GM12878 (cell line): ENCODE results near the gene MRPS15. TPM values are rescaled to one million over a fixed set of nuclear protein-coding genes. Genes with fewer than 3 reads are reported as not detected.

ENCODE experiments used
- ATAC-seq: fragments of 200-7000 bp; cut with Tn5 transposase; 3 replicates; pipeline ENCODE4 v1.9.1; 2020; ENCODE audit warnings: mild to moderate bottlenecking, moderate library complexity
- BruUV-seq: library from RNA; stranded (reverse); fragments of 400-500 nt; replicated peaks from 2 replicates; lab custom pipeline; 2021; lab: Mats Ljungman, UMichigan
- CTCF ChIA-PET: fragments of 300-600 bp; sonication (Branson Sonifier 250); formaldehyde crosslinking; extraction: SDS; loops from one replicate; lab custom pipeline; 2021; ENCODE audit warnings: inconsistent platforms; lab: Yijun Ruan, JAX
- POLR2A ChIA-PET: fragments of 350-600 bp; formaldehyde crosslinking; extraction: SDS; loops from one replicate; lab custom pipeline; 2021; ENCODE audit warnings: inconsistent platforms; lab: Charles Lee
- RAD21 ChIA-PET: fragments of 300-600 bp; sonication (Branson Sonifier 250); formaldehyde crosslinking; loops from one replicate; lab custom pipeline; 2023; ENCODE audit warnings: antibody characterized with exemption; ENCODE audit not compliant: unreplicated experiment; lab: Charles Lee
- SMC1A ChIA-PET: fragments of 300-600 bp; sonication (Branson Sonifier 250); formaldehyde crosslinking; loops from one replicate; lab custom pipeline; 2023; ENCODE audit not compliant: unreplicated experiment, uncharacterized antibody; lab: Charles Lee
- DNase-seq: peaks from one replicate; pipeline ENCODE4 v3.0.0-alpha.2; 2011; ENCODE audit warnings: low read depth, low spot score
- FAIRE-seq: peaks from 3 replicates; lab custom pipeline; 2011; peaks lifted over from hg19 to GRCh38; lab: Jason Lieb, UNC
- H2AFZ ChIP-seq: 2 replicates; pipeline ENCODE4 v1.6.0; 2011; ENCODE audit warnings: low read depth, low read length, control low read depth; ENCODE audit not compliant: control insufficient read depth
- H3K27ac ChIP-seq: 2 replicates; pipeline ENCODE4 v1.5.1; 2011; ENCODE audit warnings: control low read depth; ENCODE audit not compliant: control insufficient read depth, insufficient read depth
- H3K27me3 ChIP-seq, 2 experiments: replicated peaks in 1 of 2; 2 replicates each; pipeline versions ENCODE4 v1.6.0 to v1.6.1; 2011; ENCODE audit warnings: low read length in 1 of 2; ENCODE audit not compliant: control insufficient read depth in 2 of 2, insufficient read depth in 2 of 2
- H3K36me3 ChIP-seq, 2 experiments: 2 replicates each; pipeline ENCODE4 v1.5.1; 2011; ENCODE audit warnings: low read length in 1 of 2; ENCODE audit not compliant: control insufficient read depth in 2 of 2, insufficient read depth in 2 of 2
- H3K4me1 ChIP-seq: 2 replicates; pipeline ENCODE4 v1.6.1; 2011; ENCODE audit warnings: mild to moderate bottlenecking, low read length, moderate library complexity, mixed read lengths; ENCODE audit not compliant: control insufficient read depth, insufficient read depth
- H3K4me2 ChIP-seq: 2 replicates; pipeline ENCODE4 v1.6.0; 2011; ENCODE audit warnings: control low read depth; ENCODE audit not compliant: control insufficient read depth, insufficient read depth
- H3K4me3 ChIP-seq: fragments of 200-600 bp; sonication (generic); 2 replicates; pipeline ENCODE4 v1.5.1; 2016
- H3K79me2 ChIP-seq: 2 replicates; pipeline ENCODE4 v1.6.0; 2011; ENCODE audit warnings: low read length; ENCODE audit not compliant: control insufficient read depth, insufficient read depth
- H3K9ac ChIP-seq: 2 replicates; pipeline ENCODE4 v1.8.0; 2011; ENCODE audit warnings: low read length, control low read depth, mixed read lengths; ENCODE audit not compliant: control insufficient read depth, insufficient read depth
- H3K9me3 ChIP-seq: replicated peaks from 3 replicates; pipeline ENCODE4 v1.5.1; 2011; ENCODE audit warnings: mild to moderate bottlenecking, low read length; ENCODE audit not compliant: control insufficient read depth, insufficient read depth
- H4K20me1 ChIP-seq: 2 replicates; pipeline ENCODE4 v1.6.0; 2011; ENCODE audit not compliant: control insufficient read depth, insufficient read depth
- PBX3 ChIP-seq: IDR thresholded peaks from 2 replicates; pipeline ENCODE4 v1.6.1; 2011; ENCODE audit warnings: mild to moderate bottlenecking, low read depth, low read length, moderate library complexity; ENCODE audit not compliant: insufficient replicate concordance
- POLR2AphosphoS5 ChIP-seq: IDR thresholded peaks from 2 replicates; pipeline ENCODE4 v1.6.1; 2011; ENCODE audit warnings: mild to moderate bottlenecking, low read length, inconsistent platforms
- RB1 ChIP-seq: fragments of 450-650 bp; formaldehyde crosslinking; IDR thresholded peaks from 2 replicates; pipeline ENCODE4 v1.6.1; 2017; ENCODE audit warnings: mild to moderate bottlenecking, borderline replicate concordance
- STAT3 ChIP-seq: IDR thresholded peaks from 2 replicates; pipeline ENCODE4 v1.6.1; 2011; ENCODE audit warnings: low read depth, low read length, improper control_type of control experiment
- WGBS: methylation state at CpG from one replicate; pipeline ENCODE4 v1.1.6; 2016; ENCODE audit warnings: low lambda C conversion rate; ENCODE audit not compliant: insufficient replicate concordance, insufficient coverage; ENCODE audit errors: missing lambda C conversion rate; 5-methylcytosine and 5-hydroxymethylcytosine counted together
- in situ Hi-C: fragments of 300-500 bp; cut with MboI; formaldehyde crosslinking; loops from 9 replicates; pipeline ENCODE4 v1.14.3; 2018; ENCODE audit warnings: mixed read lengths
- intact Hi-C: fragments of 100-400 bp; cut with micrococcal nuclease; formaldehyde crosslinking; loops from one replicate; pipeline ENCODE4 v1.14.2; 2022; ENCODE audit not compliant: unreplicated experiment
- polyA plus RNA-seq, 11 experiments: library from polyadenylated mRNA; depleted of rRNA in 4 of 11; unstranded in 6 of 11; stranded (reverse) in 5 of 11; fragments of >200 nt; fragmentation: Nextera tagmentation in 4 of 11; fragmentation: Illumina TruSeq in 1 of 11; extraction: Ambion mirVana in 4 of 11; extraction: Trizol in 1 of 11; gene quantifications; 1 replicate in 1 of 11; 2 replicates in 10 of 11; pipeline versions ENCODE4 v1.2.1 to v1.2.3, GENCODE V29; 2011 to 2016; ENCODE audit warnings: inconsistent platforms in 2 of 11, missing spikeins in 2 of 11, low read depth in 1 of 11
- total RNA-seq, 4 experiments: library from RNA; depleted of rRNA in 3 of 4; stranded (reverse); fragments of >200 nt in 3 of 4; fragmentation: Illumina TruSeq in 1 of 4; extraction: Trizol in 1 of 4; gene quantifications; 2 replicates each; pipeline versions ENCODE4 v1.2.1 to v1.2.3, GENCODE V29; 2013 to 2021
- TF ChIP-seq, protein P1 (sequence below): IDR thresholded peaks from 2 replicates; pipeline ENCODE4 v1.6.1; 2011; ENCODE audit warnings: low read depth, mild to moderate bottlenecking, low read length, moderate library complexity, borderline replicate concordance; ENCODE audit errors: extremely low read depth

Gene MRPS15
- total and polyA plus RNA-seq, 10 of the 15 experiments (the other 5 are each of a cell fraction or from before 2014, with no cell fraction given): 41.1 to 207 (median 107) TPM

- POLR2A ChIA-PET: interaction anchor here (0.6 kb wide), 1 partner anchor 26 kb away, joined by 3 read pairs; no protein-coding TSS in a partner anchor
- H3K9ac ChIP-seq: no peak overlapping the region
- 96% methylated on average over 4 of the region's 4 CpGs for WGBS
- H4K20me1 ChIP-seq: no peaks in the 10 kb centered on the region
- in situ Hi-C loops: no loop called here
- DNase-seq: no peak
- CTCF ChIA-PET: interaction anchor here (1.0 to 1.3 kb wide), 2 partner anchors 46 to 72 kb away, joined by 3 to 6 read pairs; no protein-coding TSS in a partner anchor
- 0 out of 4 replicates have a peak, but pooled peaks cover 0 to 2% of the 10 kb centered on the region in 2 experiments for H3K36me3 ChIP-seq
- H3K4me3 ChIP-seq: no peak overlapping the region
- no peaks in the 10 kb centered on the region for H3K4me1 ChIP-seq
- SMC1A ChIA-PET: interaction anchor here (0.9 kb wide), 1 partner anchor 114 kb away, joined by 3 read pairs; no protein-coding TSS in a partner anchor
- peaks cover 3% of the 10 kb centered on the region; the same call in 2 of the 3 replicates for H3K9me3 ChIP-seq
- no peak overlapping the region for H3K27ac ChIP-seq
- TF ChIP-seq STAT3 (no peak), RB1 (no peak), POLR2AphosphoS5 (no peak), PBX3 (no peak)
- TF ChIP-seq, protein P1, sequence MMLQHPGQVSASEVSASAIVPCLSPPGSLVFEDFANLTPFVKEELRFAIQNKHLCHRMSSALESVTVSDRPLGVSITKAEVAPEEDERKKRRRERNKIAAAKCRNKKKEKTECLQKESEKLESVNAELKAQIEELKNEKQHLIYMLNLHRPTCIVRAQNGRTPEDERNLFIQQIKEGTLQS: no peak
- FAIRE-seq: no peak
- RAD21 ChIA-PET: no interaction called here
- no TSS peak for BruUV-seq
- ATAC-seq: no peak
- H3K4me2 ChIP-seq: no peak overlapping the region
- no peak overlapping the region for H2AFZ ChIP-seq
- H3K27me3 ChIP-seq: no peaks in the 10 kb centered on the region
- intact Hi-C loops: no loop called here
- no peaks in the 10 kb centered on the region for H3K79me2 ChIP-seq
Measured at GRCh38 chr1:36414384-36414783, 49.8 kb downstream of the MRPS15 start.
